ENCODE data around the gene OR12D3. TPM values are rescaled to one million over a fixed set of nuclear protein-coding genes. Genes with fewer than 3 reads are reported as not detected.
"Not testable (repeated sequence)": the region's sequence is repeated elsewhere in the genome, so short reads cannot be mapped to it uniquely, and the experiment has no call there.

Gene OR12D3
- total and polyA plus RNA-seq, 7 donors = not detected

DNA sequence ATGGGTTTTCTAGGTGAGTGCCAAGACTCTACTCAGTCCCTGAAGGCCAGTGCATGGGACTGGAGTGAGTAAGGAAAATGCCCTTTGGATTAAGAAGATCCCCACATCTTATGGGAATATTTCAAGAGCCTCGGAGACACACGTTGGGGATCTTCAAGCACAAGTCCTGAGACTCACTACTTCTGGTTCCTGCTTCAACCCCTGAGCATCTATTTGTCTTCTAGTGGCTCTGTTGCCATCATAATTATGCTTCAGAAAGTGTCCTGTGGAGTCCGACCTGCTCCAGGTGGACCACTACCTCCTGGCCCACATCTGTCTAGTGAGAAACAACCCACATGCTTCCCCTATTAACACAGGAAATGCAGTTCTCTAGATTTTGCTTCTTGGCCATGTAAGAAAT is 6.3 kb downstream of the OR12D3 start, which contains the start of gene OR5V1:
OR5V1 (minus strand) TSS at position 101 of the 400 bp plus-strand sequence. CDS start 12,670 bp downstream, outside the sequence.
- Histone ChIP-seq H3K4me3 (no peak within 1 kb of the TSS), H3K4me1 (no peaks in the 10 kb centered on the region), H3K9me3 (no peaks in the 10 kb centered on the region), H3K36me3 (ENCODE audit: insufficient read depth in 1 of 2, low read depth in 1 of 2) (no peaks in the 10 kb centered on the region), H3K27me3 (ENCODE audit: insufficient read depth in 3 of 3, low read length in 2 of 3) (no peaks in the 10 kb centered on the region), H3K27ac (no peak within 1 kb of the TSS)
- no peak for DNase-seq
- ATAC-seq = no peak
- intact Hi-C loops (cut with DNase I) = no loop called here
- 74 to 83% (median 79%) methylated on average over 3 of the region's 3 CpGs for WGBS, 3 donors
- TF ChIP-seq, protein P1, sequence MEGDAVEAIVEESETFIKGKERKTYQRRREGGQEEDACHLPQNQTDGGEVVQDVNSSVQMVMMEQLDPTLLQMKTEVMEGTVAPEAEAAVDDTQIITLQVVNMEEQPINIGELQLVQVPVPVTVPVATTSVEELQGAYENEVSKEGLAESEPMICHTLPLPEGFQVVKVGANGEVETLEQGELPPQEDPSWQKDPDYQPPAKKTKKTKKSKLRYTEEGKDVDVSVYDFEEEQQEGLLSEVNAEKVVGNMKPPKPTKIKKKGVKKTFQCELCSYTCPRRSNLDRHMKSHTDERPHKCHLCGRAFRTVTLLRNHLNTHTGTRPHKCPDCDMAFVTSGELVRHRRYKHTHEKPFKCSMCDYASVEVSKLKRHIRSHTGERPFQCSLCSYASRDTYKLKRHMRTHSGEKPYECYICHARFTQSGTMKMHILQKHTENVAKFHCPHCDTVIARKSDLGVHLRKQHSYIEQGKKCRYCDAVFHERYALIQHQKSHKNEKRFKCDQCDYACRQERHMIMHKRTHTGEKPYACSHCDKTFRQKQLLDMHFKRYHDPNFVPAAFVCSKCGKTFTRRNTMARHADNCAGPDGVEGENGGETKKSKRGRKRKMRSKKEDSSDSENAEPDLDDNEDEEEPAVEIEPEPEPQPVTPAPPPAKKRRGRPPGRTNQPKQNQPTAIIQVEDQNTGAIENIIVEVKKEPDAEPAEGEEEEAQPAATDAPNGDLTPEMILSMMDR (IDR thresholded peaks at IDR 0.05) = no peak

DNA sequence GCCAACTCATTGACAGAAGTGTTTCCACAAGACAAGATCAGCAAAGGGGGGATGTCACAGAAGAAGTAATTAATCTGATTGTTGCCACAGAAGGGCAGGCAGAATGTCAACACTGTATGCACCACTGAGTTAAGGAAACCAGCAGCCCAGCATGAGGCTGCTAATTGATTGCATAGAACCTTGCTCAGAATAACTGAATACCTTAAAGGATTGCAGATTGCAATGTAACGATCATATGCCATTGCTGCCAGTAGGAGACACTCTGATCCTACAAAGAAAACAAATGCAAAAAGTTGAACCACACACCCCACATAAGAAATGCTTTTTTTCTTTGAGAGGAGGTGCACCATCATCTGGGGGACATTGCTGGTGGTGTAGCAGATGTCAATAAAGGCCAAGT is 19.5 kb downstream of the OR12D3 start:
- no peaks in the 10 kb centered on the region for H3K27me3 ChIP-seq (ENCODE audit: insufficient read depth in 3 of 3, low read length in 2 of 3)
- no peaks in the 10 kb centered on the region for H3K9me3 ChIP-seq
- no peak overlapping the region for H3K4me3 ChIP-seq
- intact Hi-C loops (cut with DNase I) = no loop called here
- TF ChIP-seq, protein P1 (IDR thresholded peaks at IDR 0.05) = no peak
- DNase-seq = no peak
- ATAC-seq = no peak
- no peak overlapping the region for H3K27ac ChIP-seq
- H3K4me1 ChIP-seq = no peaks in the 10 kb centered on the region
- 44 to 48% (median 45%) methylated on average over 1 of the region's 1 CpG for WGBS, 3 donors
- no peaks in the 10 kb centered on the region for H3K36me3 ChIP-seq (ENCODE audit: insufficient read depth in 1 of 2, low read depth in 1 of 2)

DNA sequence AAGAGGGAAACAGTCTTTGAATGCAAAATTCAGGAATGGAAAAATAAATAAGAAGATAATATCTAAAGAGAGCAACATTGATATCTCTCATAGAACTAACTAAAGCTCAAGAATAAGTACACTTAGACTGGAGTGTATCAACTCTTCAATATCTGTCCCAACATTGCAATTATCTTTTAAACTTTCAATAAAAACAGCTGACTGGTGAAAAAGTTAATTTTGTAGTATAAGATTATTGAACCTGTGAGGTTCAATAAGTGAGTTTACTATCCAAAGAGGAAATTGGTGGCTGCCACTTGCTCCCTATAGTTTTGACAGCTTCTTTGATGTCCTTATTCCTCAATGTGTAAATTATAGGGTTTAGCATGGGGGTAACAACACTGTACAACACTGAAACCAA is 20.1 kb downstream of the OR12D3 start:
- no peaks in the 10 kb centered on the region for H3K36me3 ChIP-seq (ENCODE audit: insufficient read depth in 1 of 2, low read depth in 1 of 2)
- ATAC-seq (no peak), DNase-seq (no peak)
- intact Hi-C loops (cut with DNase I) = no loop called here
- H3K9me3 ChIP-seq = no peaks in the 10 kb centered on the region
- no peak overlapping the region for H3K4me3 ChIP-seq
- H3K4me1 ChIP-seq = no peaks in the 10 kb centered on the region
- H3K27me3 ChIP-seq (ENCODE audit: insufficient read depth in 3 of 3, low read length in 2 of 3) = no peaks in the 10 kb centered on the region
- TF ChIP-seq, protein P1 (IDR thresholded peaks at IDR 0.05) = no peak
- H3K27ac ChIP-seq = no peak overlapping the region

DNA sequence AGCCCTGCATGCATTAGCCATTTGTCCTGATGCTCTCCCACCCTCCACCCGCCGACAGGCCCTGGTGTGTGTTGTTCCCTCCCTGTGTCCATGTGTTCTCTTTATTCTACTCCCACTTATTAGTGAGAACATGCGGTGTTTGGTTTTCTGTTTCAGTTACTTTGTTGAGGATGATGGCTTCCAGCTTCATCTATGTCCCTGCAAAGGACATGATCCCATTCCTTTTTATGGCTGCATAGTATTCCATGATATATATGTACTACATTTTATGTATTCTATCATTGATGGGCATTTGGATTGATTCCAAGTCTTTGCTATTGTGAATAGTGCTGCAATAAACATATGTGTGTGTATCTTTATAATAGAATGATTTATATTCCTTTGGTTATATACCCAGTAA is 25.7 kb downstream of the OR12D3 start:
- H3K27me3 ChIP-seq (ENCODE audit: insufficient read depth in 3 of 3, low read length in 2 of 3); intact Hi-C loops (cut with DNase I); DNase-seq; H3K4me1 ChIP-seq; H3K36me3 ChIP-seq (ENCODE audit: insufficient read depth in 1 of 2, low read depth in 1 of 2); H3K4me3 ChIP-seq; H3K9me3 ChIP-seq; H3K27ac ChIP-seq; ATAC-seq: not testable (repeated sequence)
- 91 to 100% (median 96%) methylated on average over 3 of the region's 3 CpGs for WGBS, 3 donors

DNA sequence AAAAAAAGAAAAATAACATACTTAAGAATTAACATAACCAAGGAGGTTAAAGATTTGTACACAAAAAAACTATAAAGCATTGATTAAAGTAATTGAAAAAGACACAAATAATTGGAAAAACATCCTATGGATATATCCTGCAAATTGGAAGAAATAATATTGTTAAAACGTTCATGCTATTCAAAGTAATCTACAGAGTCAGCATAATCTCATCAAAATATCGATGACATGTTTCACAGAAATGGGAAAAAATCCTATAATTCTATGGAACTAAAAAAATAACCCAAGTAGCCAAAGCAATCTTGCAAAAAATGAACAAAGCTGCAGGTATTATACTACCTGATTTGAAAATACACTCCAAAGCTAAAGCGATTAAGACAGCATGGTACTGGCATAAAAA is 29.7 kb downstream of the OR12D3 start:
- intact Hi-C loops (cut with DNase I) = no loop called here
- ATAC-seq = no peak
- DNase-seq = no peak
- 67 to 73% (median 69%) methylated on average over 3 of the region's 3 CpGs for WGBS, 3 donors
- Histone ChIP-seq H3K4me1 (no peaks in the 10 kb centered on the region), H3K27ac (no peak overlapping the region), H3K36me3 (ENCODE audit: insufficient read depth in 1 of 2, low read depth in 1 of 2) (no peaks in the 10 kb centered on the region), H3K27me3 (ENCODE audit: insufficient read depth in 3 of 3, low read length in 2 of 3) (no peaks in the 10 kb centered on the region), H3K4me3 (no peak overlapping the region), H3K9me3 (no peaks in the 10 kb centered on the region)
- TF ChIP-seq, protein P1 (IDR thresholded peaks at IDR 0.05) = no peak

Data from psoas muscle (tissue), 8 donors.